HG02759 (cell line): ENCODE data around the gene KAT2A.
A peak's percentile ranks its signal among the peaks of the same experiment; 100 is the strongest.

ENCODE experiments used
- ATAC-seq: cut with Tn5 transposase; IDR thresholded peaks from one replicate; pipeline ENCODE4 v1.9.1; 2021; ENCODE audit warnings: mild to moderate bottlenecking, moderate library complexity; ENCODE audit not compliant: unreplicated experiment

The KAT2A gene

GRCh38 chr17:42116705-42117396, 4.3 kb downstream of the KAT2A start:
- no peak for ATAC-seq

- no peak for ATAC-seq
These were observed 7.0 kb downstream of the KAT2A start for GRCh38 chr17:42114118-42114517.

- no peak for ATAC-seq
These were observed 7.7 kb downstream of the KAT2A start for GRCh38 chr17:42113293-42114069.

- peak; percentile 59 for ATAC-seq
These were observed 8.5 kb downstream of the KAT2A start, which contains the start of gene DHX58 for GRCh38 chr17:42112552-42113176. DHX58 (minus strand) TSS chr17:42112714; CDS start chr17:42111892, 822 bp downstream.

- no peak for ATAC-seq
These were observed 9.2 kb downstream of the KAT2A start for GRCh38 chr17:42111871-42112551.

GRCh38 chr17:42111265-42111636, 9.9 kb downstream of the KAT2A start:
- ATAC-seq, result no peak

GRCh38 chr17:42110301-42111264, 10.6 kb downstream of the KAT2A start:
- no peak for ATAC-seq

- no peak for ATAC-seq
These were observed 12.1 kb downstream of the KAT2A start for GRCh38 chr17:42109086-42109485.

GRCh38 chr17:42107597-42108576, 13.3 kb downstream of the KAT2A start:
- ATAC-seq, result peak; percentile 77

- no peak for ATAC-seq
These were observed 14.0 kb downstream of the KAT2A start for GRCh38 chr17:42107124-42107523.

GRCh38 chr17:42106009-42106408, 15.2 kb downstream of the KAT2A start:
- ATAC-seq, result no peak

- no peak for ATAC-seq
These were observed 16.9 kb downstream of the KAT2A start for GRCh38 chr17:42104264-42104663.

- ATAC-seq, result no peak
These were observed 17.8 kb downstream of the KAT2A start for GRCh38 chr17:42103221-42103954.

GRCh38 chr17:42101513-42102292, 19.5 kb downstream of the KAT2A start:
- no peak for ATAC-seq

GRCh38 chr17:42098730-42099399, 22.3 kb downstream of the KAT2A start:
- no peak for ATAC-seq

- no peak for ATAC-seq
These were observed 23.2 kb downstream of the KAT2A start, which contains the start of gene ZNF385C for GRCh38 chr17:42097691-42098631. ZNF385C (minus strand) TSS chr17:42098473; CDS start chr17:42063056, 35,417 bp downstream.
